Activated naive CD8-positive, alpha-beta T cell treated with anti-CD3 and anti-CD28 coated beads, Interleukin-2, amount 50 U/mL, for 24 hours (primary cell): Measurements from ENCODE around the gene FAM124A.
"Not testable (repeated sequence)": the region's sequence is repeated elsewhere in the genome, so short reads cannot be mapped to it uniquely, and the experiment has no call there.

Experiments used
- ATAC-seq: fragments of 150-1000 bp; cut with Tn5 transposase; one replicate; pipeline ENCODE4 v1.10.0; 2021
- DNase-seq: peaks from one replicate; pipeline ENCODE4 v3.0.0; 2021
- H3K27ac Mint-ChIP-seq: one replicate; pipeline ENCODE4 v1.8.0; 2021; ENCODE audit warnings: mild to moderate bottlenecking, mixed read lengths
- H3K27me3 Mint-ChIP-seq: one replicate; pipeline ENCODE4 v1.8.0; 2021; ENCODE audit warnings: mixed read lengths
- H3K36me3 Mint-ChIP-seq: one replicate; pipeline ENCODE4 v1.8.0; 2021; ENCODE audit warnings: low read depth, mixed read lengths
- H3K4me1 Mint-ChIP-seq: one replicate; pipeline ENCODE4 v1.8.0; 2021; ENCODE audit warnings: mixed read lengths
- H3K4me3 Mint-ChIP-seq: one replicate; pipeline ENCODE4 v1.8.0; 2021; ENCODE audit warnings: mild to moderate bottlenecking, moderate library complexity, mixed read lengths
- H3K9me3 Mint-ChIP-seq: one replicate; pipeline ENCODE4 v1.8.0; 2021; ENCODE audit warnings: mixed read lengths

FAM124A gene

DNA sequence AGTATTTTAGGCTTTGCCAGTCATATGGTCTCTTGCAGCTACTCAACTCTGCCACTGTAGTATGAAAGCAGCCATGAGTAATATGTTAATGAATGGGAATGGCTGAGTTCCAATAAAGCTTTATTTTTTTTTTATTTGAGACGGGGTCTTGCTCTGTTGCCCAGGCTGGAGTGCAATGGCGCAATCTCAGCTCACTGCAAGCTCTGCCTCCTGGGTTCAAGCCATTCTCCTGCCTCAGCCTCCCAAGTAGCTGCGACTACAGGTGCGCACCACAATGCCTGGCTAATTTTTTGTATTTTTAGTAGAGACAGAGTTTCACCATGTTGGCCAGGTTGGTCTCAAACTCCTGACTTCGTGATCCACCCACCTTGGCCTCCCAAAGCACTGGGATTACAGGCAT, 60.7 kb downstream of the FAM124A start:
- not testable (repeated sequence) for H3K4me3 Mint-ChIP-seq, DNase-seq, ATAC-seq, H3K9me3 Mint-ChIP-seq, H3K27ac Mint-ChIP-seq, H3K4me1 Mint-ChIP-seq, H3K27me3 Mint-ChIP-seq, H3K36me3 Mint-ChIP-seq

GRCh38 chr13:51283371-51283770, 61.2 kb downstream of the FAM124A start:
- no peaks in the 10 kb centered on the region for H3K9me3 Mint-ChIP-seq
- no peak overlapping the region for H3K4me3 Mint-ChIP-seq
- ATAC-seq (no peak), DNase-seq (no peak)
- no peaks in the 10 kb centered on the region for H3K36me3 Mint-ChIP-seq
- no peak overlapping the region for H3K27ac Mint-ChIP-seq
- no peaks in the 10 kb centered on the region for H3K4me1 Mint-ChIP-seq
- peaks cover 1% of the 10 kb centered on the region for H3K27me3 Mint-ChIP-seq

DNA sequence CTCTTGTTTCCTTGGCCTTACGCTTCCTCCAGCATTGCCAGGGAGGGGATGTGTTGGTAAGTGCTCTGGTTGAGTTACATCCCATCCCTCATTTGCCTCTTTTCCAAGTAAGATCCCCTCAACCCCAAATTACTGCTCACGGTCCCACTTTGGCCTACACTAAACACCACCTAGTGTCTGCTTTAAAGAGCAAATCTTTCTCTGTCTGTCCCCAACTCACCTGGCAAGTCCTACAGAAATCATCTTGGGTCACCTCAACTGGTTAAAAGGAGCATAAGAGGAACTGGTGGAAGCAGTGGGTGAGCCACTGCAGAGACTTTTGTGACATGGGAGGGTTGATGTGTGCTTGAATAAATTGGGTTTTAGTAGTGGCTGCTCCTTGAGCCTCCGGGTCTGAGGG, 62.1 kb downstream of the FAM124A start:
- Mint-ChIP-seq H3K27me3 (peaks cover 1% of the 10 kb centered on the region), H3K4me3 (no peak overlapping the region), H3K9me3 (no peaks in the 10 kb centered on the region), H3K4me1 (no peaks in the 10 kb centered on the region), H3K36me3 (no peaks in the 10 kb centered on the region), H3K27ac (no peak overlapping the region)
- no peak for ATAC-seq
- DNase-seq = no peak

DNA sequence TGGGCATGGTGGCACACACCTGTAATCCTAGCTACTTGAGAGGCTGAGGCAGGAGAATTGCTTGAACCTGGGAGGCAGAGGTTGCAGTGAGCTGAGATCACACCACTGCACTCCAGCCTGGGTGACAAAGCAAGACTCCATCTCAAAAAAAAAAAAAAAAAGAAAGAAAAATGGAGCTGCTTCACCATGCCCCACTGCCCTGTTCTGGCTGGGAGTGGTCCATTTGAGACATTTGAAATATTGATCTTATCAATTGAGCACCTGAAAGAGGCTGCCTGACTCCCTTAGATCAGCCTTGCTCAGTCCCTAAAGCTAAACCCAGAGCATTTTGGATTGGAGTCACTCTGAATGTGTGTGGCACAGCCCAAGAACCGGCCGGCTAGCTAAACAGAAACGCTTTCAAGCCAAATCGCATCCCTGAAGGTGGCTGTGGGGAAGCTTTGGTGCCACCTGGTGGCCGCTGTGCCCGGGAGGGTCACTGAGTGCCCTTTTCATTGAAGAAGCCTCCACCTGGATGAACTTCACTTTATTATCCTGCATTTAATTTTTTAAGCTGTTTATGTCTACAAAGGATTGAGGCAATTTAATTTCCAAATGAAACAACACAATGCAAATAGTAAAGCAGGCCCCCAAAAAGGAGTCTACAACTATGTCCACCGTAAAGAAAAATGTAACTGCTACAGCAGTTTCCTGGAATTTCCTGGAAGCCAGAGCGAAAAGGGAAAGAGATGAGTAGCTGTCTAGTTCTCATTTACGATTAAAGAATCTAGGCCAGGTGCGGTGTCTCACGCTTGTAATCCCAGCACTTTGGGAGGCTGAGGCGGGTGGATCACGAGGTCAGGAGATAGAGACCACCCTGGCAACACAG, 64.2 kb downstream of the FAM124A start:
- H3K4me3 Mint-ChIP-seq = no peak overlapping the region

GRCh38 chr13:51287758-51288157, 65.6 kb downstream of the FAM124A start:
- H3K36me3 Mint-ChIP-seq = no peaks in the 10 kb centered on the region
- no peaks in the 10 kb centered on the region for H3K4me1 Mint-ChIP-seq
- H3K27ac Mint-ChIP-seq = no peak overlapping the region
- peaks cover 1% of the 10 kb centered on the region for H3K27me3 Mint-ChIP-seq
- no peak for ATAC-seq
- H3K9me3 Mint-ChIP-seq = no peaks in the 10 kb centered on the region
- DNase-seq = no peak
- no peak overlapping the region for H3K4me3 Mint-ChIP-seq

More for the DNA sequence above, 64.2 kb downstream of the FAM124A start:
- no peak overlapping the region for H3K27ac Mint-ChIP-seq
- H3K36me3 Mint-ChIP-seq = no peaks in the 10 kb centered on the region
- peak; percentile 80 for DNase-seq
- no peaks in the 10 kb centered on the region for H3K9me3 Mint-ChIP-seq
- H3K27me3 Mint-ChIP-seq = peaks cover 1% of the 10 kb centered on the region
- H3K4me1 Mint-ChIP-seq = no peaks in the 10 kb centered on the region
- peak; percentile 88 for ATAC-seq

DNA sequence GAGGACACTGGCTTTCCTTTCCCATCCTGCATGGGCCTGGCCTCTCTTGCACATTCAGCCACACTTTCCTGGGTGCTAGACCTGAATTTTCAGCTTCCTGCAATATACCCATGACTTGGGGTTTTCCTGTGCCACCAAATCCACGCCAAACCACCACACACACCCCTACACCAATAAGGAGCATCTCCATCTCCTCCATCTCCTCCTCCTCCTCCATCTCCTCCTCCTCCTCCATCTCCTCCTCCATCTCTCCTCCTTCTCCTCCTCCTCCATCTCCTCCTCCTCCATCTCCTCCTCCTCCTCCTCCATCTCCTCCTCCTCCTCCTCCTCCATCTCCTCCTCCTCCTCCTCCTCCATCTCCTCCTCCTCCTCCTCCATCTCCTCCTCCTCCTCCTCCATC, 66.1 kb downstream of the FAM124A start:
- not testable (repeated sequence) for H3K9me3 Mint-ChIP-seq, ATAC-seq, H3K27me3 Mint-ChIP-seq, H3K4me3 Mint-ChIP-seq, H3K36me3 Mint-ChIP-seq, H3K4me1 Mint-ChIP-seq, DNase-seq, H3K27ac Mint-ChIP-seq

- H3K27ac Mint-ChIP-seq = no peak overlapping the region
- H3K4me3 Mint-ChIP-seq = no peak overlapping the region
- DNase-seq = no peak
- ATAC-seq = no peak
- H3K27me3 Mint-ChIP-seq = no peaks in the 10 kb centered on the region
- H3K9me3 Mint-ChIP-seq = no peaks in the 10 kb centered on the region
- H3K36me3 Mint-ChIP-seq = no peaks in the 10 kb centered on the region
- H3K4me1 Mint-ChIP-seq = no peaks in the 10 kb centered on the region
These were observed 69.1 kb downstream of the FAM124A start for GRCh38 chr13:51291341-51291740.

DNA sequence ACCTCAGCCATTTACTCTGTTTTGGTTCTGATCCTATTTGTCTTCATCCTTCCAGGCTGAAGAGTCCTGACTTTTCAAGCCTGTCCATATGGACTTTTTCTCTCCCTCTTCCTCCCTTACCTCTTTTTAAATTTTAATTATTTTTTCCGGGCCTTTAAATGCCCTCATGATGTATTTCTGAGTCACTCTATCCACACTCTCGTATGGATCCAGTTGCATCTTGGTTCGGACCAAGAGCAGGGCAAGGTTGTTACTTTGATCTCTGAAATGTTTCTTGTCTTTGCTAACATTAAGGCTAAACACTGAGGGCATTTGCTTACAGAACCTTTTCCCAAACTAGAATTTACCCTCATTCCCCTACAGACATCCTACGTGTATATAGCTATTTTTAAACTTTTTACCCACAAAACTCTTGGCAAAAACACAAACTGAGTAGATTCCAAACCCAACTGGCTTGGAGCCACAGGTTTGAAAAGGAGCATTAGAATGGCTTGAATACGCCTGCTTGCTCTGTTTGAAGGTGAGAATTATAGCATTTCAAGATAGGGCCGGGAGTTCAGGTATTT, 69.9 kb downstream of the FAM124A start:
- DNase-seq (no peak), ATAC-seq (no peak)
- H3K4me3 Mint-ChIP-seq = no peak overlapping the region
- no peak overlapping the region for H3K27ac Mint-ChIP-seq
- H3K27me3 Mint-ChIP-seq = no peaks in the 10 kb centered on the region
- H3K4me1 Mint-ChIP-seq = no peaks in the 10 kb centered on the region
- H3K36me3 Mint-ChIP-seq = no peaks in the 10 kb centered on the region
- H3K9me3 Mint-ChIP-seq = no peaks in the 10 kb centered on the region

DNA sequence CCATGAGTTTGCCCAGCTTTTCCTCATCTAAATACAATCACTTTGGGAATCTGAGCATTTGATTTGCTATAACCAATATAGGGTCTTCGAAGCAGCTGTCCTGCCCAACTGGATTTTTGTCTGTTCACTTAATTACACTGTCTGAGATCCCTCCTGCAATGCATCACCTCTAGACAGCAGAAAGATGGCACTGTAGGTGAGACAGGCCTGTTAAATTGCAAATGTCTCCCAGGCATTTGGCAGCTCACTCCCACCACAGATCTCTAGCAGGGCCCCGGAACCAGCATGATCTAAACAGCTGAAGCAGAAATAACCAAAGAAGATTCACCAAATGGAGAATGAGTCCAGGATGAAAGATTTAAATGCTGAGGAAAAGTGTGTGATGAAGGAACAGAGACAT, 75.4 kb downstream of the FAM124A start:
- Mint-ChIP-seq H3K27me3 (no peaks in the 10 kb centered on the region), H3K9me3 (no peaks in the 10 kb centered on the region), H3K27ac (no peak overlapping the region), H3K4me1 (no peaks in the 10 kb centered on the region), H3K4me3 (no peak overlapping the region), H3K36me3 (no peaks in the 10 kb centered on the region)
- DNase-seq (no peak), ATAC-seq (no peak)

GRCh38 chr13:51298812-51299211, 76.6 kb downstream of the FAM124A start:
- Mint-ChIP-seq H3K4me3 (no peak overlapping the region), H3K4me1 (no peaks in the 10 kb centered on the region), H3K36me3 (no peaks in the 10 kb centered on the region), H3K9me3 (no peaks in the 10 kb centered on the region), H3K27ac (no peak overlapping the region), H3K27me3 (no peaks in the 10 kb centered on the region)
- ATAC-seq (no peak), DNase-seq (no peak)

DNA sequence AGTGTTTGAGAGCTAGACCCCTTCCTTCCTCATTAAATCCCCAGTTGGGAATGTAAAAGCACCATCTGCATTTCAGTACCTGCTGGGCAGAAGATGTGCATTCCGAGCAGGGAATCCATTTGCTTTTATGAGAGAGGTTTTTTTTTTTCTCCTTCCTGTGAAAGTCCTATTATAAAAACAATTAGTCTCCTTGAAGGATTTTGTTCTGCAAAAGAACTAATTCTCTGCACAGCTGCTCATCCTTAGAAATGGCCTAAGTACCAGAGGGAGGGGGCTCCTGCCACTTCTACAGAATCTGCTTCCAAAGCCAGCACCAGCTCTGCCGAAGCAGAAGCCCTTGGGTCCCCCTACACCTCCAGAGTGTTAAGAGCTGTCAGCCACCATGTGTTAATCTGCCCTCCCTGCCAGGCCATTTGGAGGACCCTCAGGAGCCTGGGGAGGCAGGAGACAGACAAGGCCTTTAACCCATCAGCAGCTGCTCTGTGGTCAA, 80.9 kb downstream of the FAM124A start:
- H3K36me3 Mint-ChIP-seq = no peaks in the 10 kb centered on the region
- no peaks in the 10 kb centered on the region for H3K4me1 Mint-ChIP-seq
- H3K27me3 Mint-ChIP-seq = no peaks in the 10 kb centered on the region
- no peak overlapping the region for H3K4me3 Mint-ChIP-seq
- H3K27ac Mint-ChIP-seq = no peak overlapping the region
- H3K9me3 Mint-ChIP-seq = no peaks in the 10 kb centered on the region
- no peak for DNase-seq
- ATAC-seq = no peak

DNA sequence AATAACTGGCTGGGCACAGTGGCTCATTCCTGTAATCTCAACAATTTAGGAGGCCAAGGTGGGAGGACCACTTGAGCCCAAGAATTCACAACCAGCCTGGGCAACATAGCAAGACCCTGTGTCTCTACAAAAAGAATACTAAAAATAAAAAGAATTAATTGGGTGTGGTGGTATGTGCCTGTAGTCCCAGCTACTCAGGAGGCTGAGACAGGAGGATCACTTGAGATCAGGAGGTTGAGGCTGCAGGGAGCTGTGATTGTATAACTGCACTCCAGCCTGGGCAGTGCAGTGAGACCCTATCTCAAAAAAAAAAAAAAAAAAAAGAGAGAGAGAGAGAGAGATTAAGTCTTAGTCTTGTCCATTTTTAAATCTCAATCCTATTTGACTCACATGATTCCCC, 81.7 kb downstream of the FAM124A start:
- Mint-ChIP-seq H3K9me3 (no peaks in the 10 kb centered on the region), H3K27ac (no peak overlapping the region), H3K4me3 (no peak overlapping the region), H3K4me1 (no peaks in the 10 kb centered on the region), H3K27me3 (no peaks in the 10 kb centered on the region), H3K36me3 (no peaks in the 10 kb centered on the region)
- ATAC-seq (no peak), DNase-seq (no peak)

DNA sequence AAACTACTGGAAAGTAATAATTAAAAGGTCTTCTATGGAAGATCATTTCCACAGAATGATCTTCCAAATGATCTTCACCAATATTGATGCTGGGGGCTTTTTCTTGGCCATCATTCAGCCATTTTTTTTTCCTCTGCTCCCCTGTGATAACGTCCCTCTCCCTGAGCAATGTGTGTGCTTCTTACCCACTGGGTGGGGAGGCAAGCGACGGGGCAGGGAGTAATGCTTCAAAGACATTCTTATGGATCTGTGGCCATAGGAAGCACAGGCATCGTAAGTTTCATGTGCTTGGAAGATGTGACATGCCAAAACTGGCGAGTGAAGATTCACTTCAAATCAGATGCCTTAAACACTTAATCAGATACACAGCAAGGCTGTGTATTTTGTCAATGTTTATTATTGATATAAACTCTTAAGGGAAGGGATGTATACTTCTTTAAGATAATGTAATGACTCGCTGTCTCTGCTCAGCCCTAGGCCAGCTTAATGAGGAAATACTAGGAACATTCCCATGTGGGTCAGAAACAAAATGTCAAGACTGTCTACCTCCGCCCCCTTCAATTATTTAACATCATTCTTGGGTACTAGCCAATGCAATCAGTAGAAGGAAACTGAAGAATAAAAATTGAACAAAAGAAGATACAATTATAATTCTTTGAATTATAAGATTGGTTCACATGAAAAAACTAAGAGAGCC, 83.2 kb downstream of the FAM124A start:
- Mint-ChIP-seq H3K4me1 (no peaks in the 10 kb centered on the region), H3K27me3 (no peaks in the 10 kb centered on the region), H3K36me3 (no peaks in the 10 kb centered on the region), H3K9me3 (no peaks in the 10 kb centered on the region), H3K27ac (no peak overlapping the region), H3K4me3 (no peak overlapping the region)
- DNase-seq = no peak
- ATAC-seq = no peak

DNA sequence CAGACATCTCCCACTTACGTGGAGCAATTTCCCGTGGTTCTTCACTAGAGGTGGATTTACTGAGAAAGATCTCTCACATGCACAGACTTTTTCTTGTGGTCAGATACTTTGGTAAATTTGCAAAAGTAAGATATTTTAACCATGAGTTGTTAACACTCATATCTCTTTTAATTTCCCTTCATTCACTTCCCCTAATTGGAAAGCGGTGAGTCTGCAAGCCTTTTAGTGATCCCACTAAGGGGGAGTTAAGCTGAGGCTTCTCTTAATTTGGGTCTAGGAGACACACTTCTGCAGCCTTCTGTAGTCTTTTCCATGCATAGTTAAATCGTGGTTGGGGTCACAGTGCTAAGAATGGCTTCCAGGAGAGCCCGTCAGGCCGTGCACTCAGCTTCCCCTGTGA, 86.6 kb downstream of the FAM124A start:
- no peaks in the 10 kb centered on the region for H3K36me3 Mint-ChIP-seq
- H3K27me3 Mint-ChIP-seq = peaks cover 1% of the 10 kb centered on the region
- no peaks in the 10 kb centered on the region for H3K4me1 Mint-ChIP-seq

DNA sequence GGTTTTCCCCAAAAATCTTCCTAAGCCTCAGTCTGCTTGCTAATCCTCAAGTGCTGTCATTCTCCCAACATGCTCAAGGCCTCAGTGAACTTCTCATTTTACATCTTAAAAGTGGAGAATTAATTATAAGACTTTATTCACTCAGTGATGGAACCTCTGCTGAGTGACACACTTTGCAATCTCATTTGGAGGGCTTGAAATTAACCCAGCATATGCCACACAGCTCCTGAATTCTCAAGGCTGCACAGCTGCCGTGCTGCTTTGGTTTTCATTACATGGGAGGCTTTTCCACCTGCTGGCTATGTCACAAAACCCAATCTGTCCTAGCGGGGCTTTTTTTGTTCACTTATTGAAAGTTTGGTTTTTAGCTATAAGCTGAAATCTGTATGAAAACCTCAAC, 89.0 kb downstream of the FAM124A start:
- no peaks in the 10 kb centered on the region for H3K36me3 Mint-ChIP-seq
- no peak for ATAC-seq
- H3K4me1 Mint-ChIP-seq = no peaks in the 10 kb centered on the region
- no peak for DNase-seq
- H3K4me3 Mint-ChIP-seq = no peak overlapping the region
- H3K27ac Mint-ChIP-seq = no peak overlapping the region
- H3K27me3 Mint-ChIP-seq = peaks cover 1% of the 10 kb centered on the region
- H3K9me3 Mint-ChIP-seq = no peaks in the 10 kb centered on the region

More for the DNA sequence above, 86.6 kb downstream of the FAM124A start:
- no peak overlapping the region for H3K27ac Mint-ChIP-seq
- H3K4me3 Mint-ChIP-seq = no peak overlapping the region
- no peak for ATAC-seq
- no peak for DNase-seq
- no peaks in the 10 kb centered on the region for H3K9me3 Mint-ChIP-seq
